Ectodermal cell (in vitro differentiated cells): Measurements from ENCODE around the gene DNAH12.
"Not testable (repeated sequence)": the region's sequence is repeated elsewhere in the genome, so short reads cannot be mapped to it uniquely, and the experiment has no call there.

Experiments used
- H3K27ac ChIP-seq: 2 replicates; pipeline ENCODE4 v1.7.0; 2013; ENCODE audit warnings: mild to moderate bottlenecking, low read depth, low read length; ENCODE audit not compliant: insufficient read depth, poor library complexity, severe bottlenecking
- H3K27me3 ChIP-seq: 2 replicates; pipeline ENCODE4 v1.7.0; 2013; ENCODE audit warnings: mild to moderate bottlenecking, low read length; ENCODE audit not compliant: insufficient read depth, control insufficient read depth, poor library complexity, severe bottlenecking
- H3K36me3 ChIP-seq: one replicate; pipeline ENCODE4 v1.7.0; 2013; ENCODE audit warnings: low read length; ENCODE audit not compliant: control insufficient read depth, insufficient read depth
- H3K4me1 ChIP-seq: one replicate; pipeline ENCODE4 v1.7.0; 2013; ENCODE audit warnings: low read length; ENCODE audit not compliant: control insufficient read depth, insufficient read depth
- H3K4me3 ChIP-seq: 2 replicates; pipeline ENCODE4 v1.7.0; 2013; ENCODE audit warnings: low read depth, low read length, control low read depth; ENCODE audit not compliant: insufficient read depth
- H3K9me3 ChIP-seq: 2 replicates; pipeline ENCODE4 v1.7.0; 2013; ENCODE audit warnings: mild to moderate bottlenecking, low read length, moderate library complexity; ENCODE audit not compliant: control insufficient read depth
- WGBS, 2 experiments: methylation state at CpG; one replicate each; pipeline ENCODE4 v1.1.7; 2013; ENCODE audit warnings: missing lambda C conversion rate in 2 of 2; 5-methylcytosine and 5-hydroxymethylcytosine counted together

DNAH12 gene

GRCh38 chr3:57338272-57339070 is 205.7 kb downstream of the DNAH12 start:
- not testable (repeated sequence) for H3K9me3 ChIP-seq, H3K4me1 ChIP-seq, H3K27me3 ChIP-seq, H3K4me3 ChIP-seq, H3K27ac ChIP-seq, H3K36me3 ChIP-seq
- WGBS, 2 experiments, result 95 to 96% methylated on average over 40 of the region's 40 CpGs

- H3K4me1 ChIP-seq, result no peaks in the 10 kb centered on the region
- WGBS, 2 experiments, result 90 to 98% methylated on average over 5 of the region's 5 CpGs
- no peaks in the 10 kb centered on the region for H3K36me3 ChIP-seq
- H3K27ac ChIP-seq, result no peak overlapping the region
- H3K4me3 ChIP-seq, result no peak overlapping the region
- H3K9me3 ChIP-seq, result no peaks in the 10 kb centered on the region
- H3K27me3 ChIP-seq, result no peaks in the 10 kb centered on the region
Measured at GRCh38 chr3:57335283-57335938, 208.7 kb downstream of the DNAH12 start.

- Histone ChIP-seq H3K27me3 (no peaks in the 10 kb centered on the region), H3K36me3 (no peaks in the 10 kb centered on the region), H3K9me3 (no peaks in the 10 kb centered on the region), H3K27ac (no peak overlapping the region), H3K4me3 (no peak overlapping the region), H3K4me1 (no peaks in the 10 kb centered on the region)
- 76 to 87% methylated on average over 3 of the region's 3 CpGs for WGBS, 2 experiments
Measured at GRCh38 chr3:57331078-57331610, 213.0 kb downstream of the DNAH12 start.

- H3K36me3 ChIP-seq, H3K27me3 ChIP-seq, H3K4me3 ChIP-seq, H3K27ac ChIP-seq, H3K4me1 ChIP-seq, H3K9me3 ChIP-seq: not testable (repeated sequence)
- 88 to 93% methylated on average over 1 of the region's 1 CpG for WGBS, 2 experiments
Measured at GRCh38 chr3:57326498-57326897, 217.6 kb downstream of the DNAH12 start.

DNA sequence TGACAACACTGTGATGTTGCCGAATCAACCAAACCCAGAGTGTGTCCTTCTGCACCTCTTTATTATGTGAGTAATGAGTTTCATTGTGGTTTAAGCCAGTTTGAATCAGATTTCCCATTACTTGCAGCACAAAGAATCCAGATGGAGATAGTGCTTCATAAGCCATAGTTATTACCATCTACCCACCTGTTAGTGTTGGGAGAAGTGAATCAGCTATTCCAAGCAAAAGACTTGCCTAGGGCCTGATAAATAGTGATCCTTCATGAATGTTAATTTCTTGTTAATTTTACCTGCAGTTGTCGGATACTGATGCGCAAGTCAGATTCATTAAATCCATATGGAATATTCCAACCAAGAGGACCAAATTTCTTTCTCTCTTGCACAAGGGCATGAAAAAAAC is 229.9 kb downstream of the DNAH12 start:
- Histone ChIP-seq H3K27me3 (no peaks in the 10 kb centered on the region), H3K27ac (no peak overlapping the region), H3K4me1 (no peaks in the 10 kb centered on the region), H3K36me3 (no peaks in the 10 kb centered on the region), H3K4me3 (no peak overlapping the region), H3K9me3 (no peaks in the 10 kb centered on the region)
- 92 to 98% methylated on average over 3 of the region's 3 CpGs for WGBS, 2 experiments

GRCh38 chr3:57309769-57310360 is 234.3 kb downstream of the DNAH12 start:
- Histone ChIP-seq H3K9me3 (no peaks in the 10 kb centered on the region), H3K27ac (no peak overlapping the region), H3K36me3 (no peaks in the 10 kb centered on the region), H3K4me1 (no peaks in the 10 kb centered on the region), H3K4me3 (no peak overlapping the region), H3K27me3 (no peaks in the 10 kb centered on the region)
- 75 to 86% methylated on average over 2 to 3 of the region's 3 CpGs for WGBS, 2 experiments

- 95% methylated on average over 7 of the region's 7 CpGs for WGBS, 2 experiments
- not testable (repeated sequence) for H3K27me3 ChIP-seq, H3K36me3 ChIP-seq, H3K4me3 ChIP-seq, H3K27ac ChIP-seq, H3K9me3 ChIP-seq, H3K4me1 ChIP-seq
Measured at GRCh38 chr3:57303520-57303919, 240.6 kb downstream of the DNAH12 start.

DNA sequence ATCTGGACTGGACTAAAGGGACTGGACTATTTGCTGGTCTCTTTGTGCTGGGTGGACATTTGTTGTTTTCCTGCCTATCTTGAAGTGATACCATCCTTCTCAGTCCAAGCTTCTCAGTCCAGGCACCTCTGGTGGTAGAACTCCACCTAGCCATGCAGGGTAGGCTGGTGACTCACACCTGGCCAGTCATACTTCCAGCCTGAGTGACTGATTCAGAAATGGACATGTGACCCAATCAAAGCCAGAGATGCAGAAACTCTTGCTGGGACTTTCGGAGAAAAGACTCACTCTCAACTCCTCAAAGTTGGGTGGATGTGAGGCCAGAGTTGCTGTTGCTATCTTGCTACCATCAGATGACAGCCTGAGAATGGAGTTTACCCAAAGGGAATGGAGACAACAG is 246.1 kb downstream of the DNAH12 start:
- H3K4me1 ChIP-seq, result no peaks in the 10 kb centered on the region
- WGBS, 2 experiments, result 89 to 100% methylated on average over 1 of the region's 1 CpG
- H3K36me3 ChIP-seq, result no peaks in the 10 kb centered on the region
- H3K4me3 ChIP-seq, result no peak overlapping the region
- H3K27me3 ChIP-seq, result no peaks in the 10 kb centered on the region
- no peak overlapping the region for H3K27ac ChIP-seq
- no peaks in the 10 kb centered on the region for H3K9me3 ChIP-seq

DNA sequence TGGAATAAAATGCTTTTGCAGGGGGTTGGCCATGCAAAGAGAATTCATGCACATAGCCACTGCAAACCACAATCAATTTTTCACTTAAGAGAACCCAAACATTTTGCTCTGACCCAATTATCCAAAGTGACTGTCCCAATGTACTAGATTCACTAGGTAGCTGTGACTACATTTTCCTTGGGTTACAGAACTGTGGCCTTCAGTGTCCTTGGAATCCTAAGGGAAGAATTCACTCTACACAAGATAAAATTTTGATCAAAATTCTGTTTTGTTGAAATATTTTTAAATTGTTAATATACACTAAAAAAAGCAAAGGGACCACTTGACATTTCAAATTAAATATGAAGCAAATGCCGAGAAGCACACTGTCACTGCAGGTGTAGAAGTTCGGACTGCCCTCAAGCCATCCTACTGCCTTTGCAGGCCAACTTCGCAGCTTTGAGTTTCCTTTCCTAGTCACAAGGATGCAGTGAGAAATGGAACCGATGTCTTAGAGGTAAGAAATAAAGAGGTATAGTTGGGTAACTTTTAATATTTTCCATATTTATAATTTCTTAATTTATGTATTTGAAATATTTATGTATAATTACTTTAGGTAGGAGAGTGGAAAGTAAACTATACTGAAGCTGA is 251.1 kb downstream of the DNAH12 start:
- Histone ChIP-seq H3K27me3 (no peaks in the 10 kb centered on the region), H3K9me3 (no peaks in the 10 kb centered on the region), H3K36me3 (no peaks in the 10 kb centered on the region), H3K4me3 (no peak overlapping the region), H3K4me1 (no peaks in the 10 kb centered on the region), H3K27ac (no peak overlapping the region)
- 93 to 96% methylated on average over 3 of the region's 4 CpGs for WGBS, 2 experiments
